Fibroblast of lung (primary cell): Measurements from ENCODE around the gene SLC26A1. TPM values are rescaled to one million over a fixed set of nuclear protein-coding genes. Genes with fewer than 3 reads are reported as not detected.

Experiments used
- DNase-seq, 2 donors: peaks; one replicate each; pipeline versions ENCODE4 v3.0.0 to v3.0.0-alpha.2; 2010; ENCODE audit warnings: low read depth in 2 of 2
- H2AFZ ChIP-seq: 2 replicates; pipeline ENCODE4 v1.5.1; 2012; ENCODE audit warnings: low read length, control low read depth, inconsistent platforms
- H3K27ac ChIP-seq: 2 replicates; pipeline ENCODE4 v1.5.1; 2011; ENCODE audit warnings: low read length, control low read depth; ENCODE audit not compliant: insufficient read depth
- H3K27me3 ChIP-seq: 2 replicates; pipeline ENCODE4 v1.5.1; 2011; ENCODE audit warnings: mild to moderate bottlenecking, low read length; ENCODE audit not compliant: control insufficient read depth, insufficient read depth
- H3K36me3 ChIP-seq: 2 replicates; pipeline ENCODE4 v1.5.1; 2011; ENCODE audit warnings: low read length; ENCODE audit not compliant: control insufficient read depth, insufficient read depth
- H3K4me1 ChIP-seq: 2 replicates; pipeline ENCODE4 v1.5.1; 2011; ENCODE audit warnings: low read length; ENCODE audit not compliant: control insufficient read depth, insufficient read depth; ENCODE audit errors: extremely low read depth
- H3K4me2 ChIP-seq: 2 replicates; pipeline ENCODE4 v1.5.1; 2011; ENCODE audit warnings: low read length, control low read depth; ENCODE audit not compliant: insufficient read depth; ENCODE audit errors: extremely low read depth
- H3K4me3 ChIP-seq, 4 experiments: fragments of 200-600 bp in 1 of 4; sonication (generic) in 1 of 4; replicated peaks in 1 of 4; 2 replicates each; pipeline ENCODE4 v1.5.1; 2011 to 2016; ENCODE audit warnings: low read length in 4 of 4, low read depth in 3 of 4, mild to moderate bottlenecking in 3 of 4, control low read depth in 2 of 4, inconsistent platforms in 1 of 4, mixed read lengths in 1 of 4; ENCODE audit not compliant: insufficient read depth in 1 of 4; ENCODE audit errors: control extremely low read depth in 1 of 4
- H3K79me2 ChIP-seq: 2 replicates; pipeline ENCODE4 v1.5.1; 2012; ENCODE audit warnings: mild to moderate bottlenecking, low read length, inconsistent platforms; ENCODE audit not compliant: control insufficient read depth, insufficient read depth
- H3K9ac ChIP-seq: 2 replicates; pipeline ENCODE4 v1.5.1; 2011; ENCODE audit warnings: mild to moderate bottlenecking, low read length, control low read depth; ENCODE audit not compliant: insufficient read depth
- H3K9me3 ChIP-seq: 2 replicates; pipeline ENCODE4 v1.5.1; 2012; ENCODE audit warnings: low read depth, low read length; ENCODE audit not compliant: control insufficient read depth, insufficient read depth
- H4K20me1 ChIP-seq: 2 replicates; pipeline ENCODE4 v1.5.1; 2011; ENCODE audit warnings: low read length; ENCODE audit not compliant: control insufficient read depth, insufficient read depth; ENCODE audit errors: extremely low read depth
- EZH2 ChIP-seq: IDR thresholded peaks from 2 replicates; pipeline ENCODE4 v1.5.1; 2012; ENCODE audit warnings: low read length, control low read depth, mild to moderate bottlenecking; ENCODE audit errors: missing control alignments
- polyA plus RNA-seq, 2 donors: library from polyadenylated mRNA; depleted of rRNA in 1 of 2; stranded (reverse) in 1 of 2; unstranded in 1 of 2; fragments of >200 nt; gene quantifications; 2 replicates each; pipeline ENCODE4 v1.2.1, GENCODE V29; 2011 to 2012; ENCODE audit warnings: missing spikeins in 1 of 2
- total RNA-seq: library from RNA; depleted of rRNA; stranded (reverse); fragments of >200 nt; gene quantifications from 2 replicates; pipeline ENCODE4 v1.2.1, GENCODE V29; 2014
- TF ChIP-seq, protein P1 (sequence below), 2 donors: IDR thresholded peaks in 1 of 2; conservative IDR thresholded peaks in 1 of 2; 1 replicate in 1 of 2; 2 replicates in 1 of 2; pipeline ENCODE4 v1.5.1; 2011 to 2012; ENCODE audit warnings: low read length in 2 of 2, control low read depth in 1 of 2, inconsistent platforms in 1 of 2, low read depth in 1 of 2, mild to moderate bottlenecking in 1 of 2

Gene SLC26A1
- total and polyA plus RNA-seq, 2 donors (not counting 1 experiment from before 2014, with no cell fraction given) = 0.05 to 0.33 TPM

- Histone ChIP-seq H2AFZ (peak overlapping the region; percentile 64), H4K20me1 (no peaks in the 10 kb centered on the region), H3K9me3 (no peaks in the 10 kb centered on the region), H3K79me2 (no peaks in the 10 kb centered on the region), H3K4me1 (no peaks in the 10 kb centered on the region), H3K36me3 (peaks cover 2% of the 10 kb centered on the region), H3K4me3 (peak overlapping the region in 2 of 4 experiments; percentile 6 to 38), H3K27ac (no peak overlapping the region), H3K4me2 (peak overlapping the region; percentile 62), H3K9ac (no peak overlapping the region), H3K27me3 (no peaks in the 10 kb centered on the region)
- peak; percentile 23 to 34 for DNase-seq
- no peak for TF ChIP-seq EZH2
Observed at GRCh38 chr4:985123-985830, 7.9 kb downstream of the SLC26A1 start.

DNA sequence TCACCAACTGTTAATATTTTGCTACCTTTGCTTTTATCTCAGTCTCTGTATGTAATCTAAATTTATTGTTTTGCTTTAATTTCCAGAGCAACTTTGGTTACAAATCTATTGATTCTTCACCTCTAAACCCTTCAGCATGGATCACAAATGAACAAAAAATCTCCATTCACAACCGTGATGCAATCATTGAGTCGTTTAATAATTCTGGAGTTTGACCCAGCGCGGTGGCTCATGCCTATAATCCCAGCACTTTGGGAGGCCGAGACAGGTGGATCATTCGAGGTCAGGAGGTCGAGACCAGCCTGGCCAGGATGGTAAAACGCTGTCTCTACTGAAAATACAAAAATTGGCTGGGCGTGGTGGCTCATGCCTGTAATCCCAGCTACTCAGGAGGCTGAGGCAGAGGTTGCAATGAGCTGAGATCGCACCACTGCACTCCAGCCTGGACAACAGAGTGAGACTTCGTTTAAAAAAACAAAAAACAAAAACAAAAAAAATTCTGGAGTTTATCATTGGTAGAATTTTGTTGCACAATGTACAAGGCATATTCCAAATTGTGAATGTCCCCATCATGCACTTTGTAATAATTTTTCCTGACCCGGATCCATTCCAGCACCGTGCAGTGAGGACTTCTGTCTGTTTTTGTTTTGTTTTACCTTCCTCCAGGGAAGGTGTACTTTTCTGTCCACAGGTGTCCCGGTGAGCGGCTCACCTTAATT is 8.7 kb downstream of the SLC26A1 start:
- H3K79me2 ChIP-seq = no peaks in the 10 kb centered on the region
- H3K27ac ChIP-seq = no peak overlapping the region
- no peaks in the 10 kb centered on the region for H3K9me3 ChIP-seq
- no peak overlapping the region for H3K9ac ChIP-seq
- no peaks in the 10 kb centered on the region for H3K27me3 ChIP-seq
- peak overlapping the region; percentile 64 for H2AFZ ChIP-seq
- H4K20me1 ChIP-seq = no peaks in the 10 kb centered on the region
- H3K4me3 ChIP-seq = peak overlapping the region in 1 of 4 experiments; percentile 38
- no peaks in the 10 kb centered on the region for H3K36me3 ChIP-seq
- TF ChIP-seq, protein P1, sequence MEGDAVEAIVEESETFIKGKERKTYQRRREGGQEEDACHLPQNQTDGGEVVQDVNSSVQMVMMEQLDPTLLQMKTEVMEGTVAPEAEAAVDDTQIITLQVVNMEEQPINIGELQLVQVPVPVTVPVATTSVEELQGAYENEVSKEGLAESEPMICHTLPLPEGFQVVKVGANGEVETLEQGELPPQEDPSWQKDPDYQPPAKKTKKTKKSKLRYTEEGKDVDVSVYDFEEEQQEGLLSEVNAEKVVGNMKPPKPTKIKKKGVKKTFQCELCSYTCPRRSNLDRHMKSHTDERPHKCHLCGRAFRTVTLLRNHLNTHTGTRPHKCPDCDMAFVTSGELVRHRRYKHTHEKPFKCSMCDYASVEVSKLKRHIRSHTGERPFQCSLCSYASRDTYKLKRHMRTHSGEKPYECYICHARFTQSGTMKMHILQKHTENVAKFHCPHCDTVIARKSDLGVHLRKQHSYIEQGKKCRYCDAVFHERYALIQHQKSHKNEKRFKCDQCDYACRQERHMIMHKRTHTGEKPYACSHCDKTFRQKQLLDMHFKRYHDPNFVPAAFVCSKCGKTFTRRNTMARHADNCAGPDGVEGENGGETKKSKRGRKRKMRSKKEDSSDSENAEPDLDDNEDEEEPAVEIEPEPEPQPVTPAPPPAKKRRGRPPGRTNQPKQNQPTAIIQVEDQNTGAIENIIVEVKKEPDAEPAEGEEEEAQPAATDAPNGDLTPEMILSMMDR (conservative IDR thresholded peaks at IDR 0.05 in 1 of 2, IDR thresholded peaks at IDR 0.05 in 1 of 2; ENCODE audit: low read depth in 1 of 2, low read length in 2 of 2) = no peak
- TF ChIP-seq EZH2 = no peak
- no peak for DNase-seq
- peak overlapping the region; percentile 62 for H3K4me2 ChIP-seq
- no peaks in the 10 kb centered on the region for H3K4me1 ChIP-seq

DNA sequence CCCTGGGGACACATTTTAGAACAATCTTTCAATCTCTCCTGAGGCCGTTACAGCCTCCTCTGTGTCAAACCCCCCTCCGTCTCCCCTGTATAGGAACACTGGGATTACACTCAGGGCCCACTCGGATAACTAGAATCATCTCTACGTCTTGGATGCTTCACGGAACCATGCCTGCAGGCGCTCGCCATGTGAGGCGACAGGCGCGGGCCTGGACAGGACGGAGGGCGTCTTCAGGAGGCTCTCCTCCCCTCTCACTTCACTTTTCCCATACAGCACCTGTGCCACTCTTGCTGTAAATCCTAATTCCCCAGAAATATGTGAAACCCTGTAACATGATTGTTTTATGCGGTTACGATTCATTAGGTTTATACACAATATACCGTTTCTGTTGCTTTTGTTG is 10.4 kb downstream of the SLC26A1 start:
- Histone ChIP-seq H3K9me3 (no peaks in the 10 kb centered on the region), H4K20me1 (no peaks in the 10 kb centered on the region), H3K4me1 (no peaks in the 10 kb centered on the region), H3K4me3 (no peak overlapping the region), H3K4me2 (no peak overlapping the region), H3K9ac (no peak overlapping the region), H3K27me3 (no peaks in the 10 kb centered on the region), H3K79me2 (no peaks in the 10 kb centered on the region), H2AFZ (no peak overlapping the region), H3K27ac (no peak overlapping the region), H3K36me3 (no peaks in the 10 kb centered on the region)
- DNase-seq = no peak
- TF ChIP-seq, protein P1 (conservative IDR thresholded peaks at IDR 0.05 in 1 of 2, IDR thresholded peaks at IDR 0.05 in 1 of 2; ENCODE audit: low read depth in 1 of 2, low read length in 2 of 2) = no peak
- no peak for TF ChIP-seq EZH2
